Right lobe of liver (tissue), 4 donors: ENCODE measurements around the gene CDK12.

Experiments
- CTCF ChIP-seq, 4 donors: fragments of 200-600 bp in 3 of 4; fragments of 450-650 bp in 1 of 4; IDR thresholded peaks; one replicate each; pipeline versions ENCODE4 v1.5.1 to v1.8.0; 2016 to 2022; ENCODE audit warnings: antibody characterized with exemption in 4 of 4, mild to moderate bottlenecking in 2 of 4
- POLR2A ChIP-seq: fragments of 450-650 bp; IDR thresholded peaks from one replicate; pipeline ENCODE4 v1.6.1; 2017; ENCODE audit warnings: antibody characterized with exemption, mild to moderate bottlenecking
- donor health status: DM: no; HTN: no; CAD: no.
- donor health status: DM: no; HTN: no; CAD: no.
- donor health status: DM: no; HTN: yes; CAD: no.

GRCh38 chr17:39462631-39463375 is 1.5 kb downstream of the CDK12 start:
- no peak for TF ChIP-seq CTCF (IDR thresholded peaks at IDR 0.05)
- no peak for TF ChIP-seq POLR2A
